AG09319 (cell line): ENCODE measurements around the gene UBAC2.

ENCODE experiments used
- DNase-seq: peaks from one replicate; pipeline ENCODE4 v3.0.0-alpha.2; 2010; ENCODE audit warnings: low read depth; ENCODE audit errors: extremely low read depth
- CTCF ChIP-seq: IDR thresholded peaks from 2 replicates; pipeline ENCODE4 v1.5.1; 2011; ENCODE audit warnings: low read depth, mild to moderate bottlenecking, inconsistent platforms, low read length, moderate library complexity

Gene UBAC2

GRCh38 chr13:99396446-99396845 is 195.8 kb downstream of the UBAC2 start:
- DNase-seq, result no peak
- TF ChIP-seq CTCF, result no peak

- no peak for TF ChIP-seq CTCF
- no peak for DNase-seq
Observed at GRCh38 chr13:99398071-99398470, 197.4 kb downstream of the UBAC2 start.

- no peak for TF ChIP-seq CTCF
- no peak for DNase-seq
Observed at GRCh38 chr13:99398916-99399622, 198.4 kb downstream of the UBAC2 start.

- no peak for DNase-seq
- no peak for TF ChIP-seq CTCF
Observed at GRCh38 chr13:99399623-99399974, 198.9 kb downstream of the UBAC2 start.

- no peak for TF ChIP-seq CTCF
- DNase-seq, result no peak
Observed at GRCh38 chr13:99403458-99403971, 202.9 kb downstream of the UBAC2 start.

- TF ChIP-seq CTCF, result no peak
- no peak for DNase-seq
Observed at GRCh38 chr13:99404005-99404755, 203.5 kb downstream of the UBAC2 start.

- no peak for TF ChIP-seq CTCF
- no peak for DNase-seq
Observed at GRCh38 chr13:99405966-99406365, 205.3 kb downstream of the UBAC2 start.
